Fibroblast of pulmonary artery (primary cell): Measurements from ENCODE around the gene SETD3.

Experiments used
- DNase-seq: peaks from one replicate; pipeline ENCODE4 v3.0.0-alpha.2; 2010; ENCODE audit warnings: low read depth
- H3K4me3 ChIP-seq: replicated peaks from 2 replicates; pipeline ENCODE4 v1.5.1; 2011; ENCODE audit warnings: low read depth, mild to moderate bottlenecking, control low read depth, low read length, moderate library complexity
- TF ChIP-seq, protein P1 (sequence below): IDR thresholded peaks from 2 replicates; pipeline ENCODE4 v1.5.1; 2011; ENCODE audit warnings: mild to moderate bottlenecking, control low read depth, low read length, inconsistent platforms; ENCODE audit errors: missing control alignments

SETD3 gene

DNA sequence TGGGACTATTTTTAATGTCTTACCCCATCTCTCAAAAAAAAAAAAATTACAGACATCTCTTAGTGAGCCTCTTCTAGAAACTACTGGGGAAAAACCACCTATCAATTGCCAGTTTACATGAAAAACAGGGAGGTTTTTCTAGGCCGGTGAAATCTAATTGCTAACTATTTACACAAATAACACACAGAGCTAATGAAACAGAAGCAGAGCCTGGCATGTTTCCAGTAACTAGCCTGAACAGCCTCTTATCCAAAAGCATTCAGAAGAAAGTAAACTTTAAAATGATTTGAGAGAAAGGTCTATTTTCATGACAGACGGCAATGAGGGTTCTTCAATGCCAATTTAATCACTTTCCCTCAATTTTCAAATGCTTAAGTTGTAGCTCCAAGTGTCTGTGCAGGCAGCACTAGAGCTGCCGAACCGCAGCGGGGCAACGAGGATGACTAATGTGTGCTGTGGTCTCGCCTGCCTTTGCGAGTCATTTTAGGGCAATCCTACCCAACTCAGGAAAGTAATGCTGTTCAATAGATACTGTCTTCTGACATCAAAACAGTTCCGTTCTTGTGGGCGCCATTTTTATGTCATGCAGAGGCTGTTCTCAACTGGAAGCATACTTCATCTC, 84.6 kb downstream of the SETD3 start:
- DNase-seq = peak; percentile 24
- H3K4me3 ChIP-seq = no peak overlapping the region
- TF ChIP-seq, protein P1, sequence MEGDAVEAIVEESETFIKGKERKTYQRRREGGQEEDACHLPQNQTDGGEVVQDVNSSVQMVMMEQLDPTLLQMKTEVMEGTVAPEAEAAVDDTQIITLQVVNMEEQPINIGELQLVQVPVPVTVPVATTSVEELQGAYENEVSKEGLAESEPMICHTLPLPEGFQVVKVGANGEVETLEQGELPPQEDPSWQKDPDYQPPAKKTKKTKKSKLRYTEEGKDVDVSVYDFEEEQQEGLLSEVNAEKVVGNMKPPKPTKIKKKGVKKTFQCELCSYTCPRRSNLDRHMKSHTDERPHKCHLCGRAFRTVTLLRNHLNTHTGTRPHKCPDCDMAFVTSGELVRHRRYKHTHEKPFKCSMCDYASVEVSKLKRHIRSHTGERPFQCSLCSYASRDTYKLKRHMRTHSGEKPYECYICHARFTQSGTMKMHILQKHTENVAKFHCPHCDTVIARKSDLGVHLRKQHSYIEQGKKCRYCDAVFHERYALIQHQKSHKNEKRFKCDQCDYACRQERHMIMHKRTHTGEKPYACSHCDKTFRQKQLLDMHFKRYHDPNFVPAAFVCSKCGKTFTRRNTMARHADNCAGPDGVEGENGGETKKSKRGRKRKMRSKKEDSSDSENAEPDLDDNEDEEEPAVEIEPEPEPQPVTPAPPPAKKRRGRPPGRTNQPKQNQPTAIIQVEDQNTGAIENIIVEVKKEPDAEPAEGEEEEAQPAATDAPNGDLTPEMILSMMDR = no peak

DNA sequence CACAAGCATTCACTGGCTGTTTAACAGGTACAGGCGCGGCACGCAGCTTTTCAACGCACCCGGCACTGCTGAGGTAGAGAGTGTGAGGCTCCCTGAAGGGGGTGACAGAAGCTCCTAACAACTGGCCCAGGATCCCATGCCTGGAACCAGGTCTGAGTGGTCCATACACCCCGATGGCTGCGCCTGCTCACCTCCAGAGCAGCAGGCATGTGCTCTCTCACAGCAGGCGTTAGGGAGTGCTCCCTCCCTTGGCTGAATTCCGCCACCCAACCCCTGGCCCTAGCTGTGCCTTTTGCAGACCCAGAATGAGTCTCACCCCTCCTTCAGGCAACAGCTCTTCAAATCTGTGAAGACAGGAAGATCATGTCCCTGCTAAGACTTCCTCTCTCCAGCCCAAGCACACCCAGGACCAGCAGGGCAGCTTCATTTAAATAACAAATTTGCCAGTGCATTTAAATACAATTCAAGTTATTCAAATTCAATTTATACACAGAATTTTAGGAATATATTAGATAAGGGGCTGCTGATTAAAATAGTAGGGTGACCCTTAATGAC, 86.0 kb downstream of the SETD3 start:
- H3K4me3 ChIP-seq = no peak overlapping the region
- TF ChIP-seq, protein P1 = no peak
- DNase-seq = no peak

DNA sequence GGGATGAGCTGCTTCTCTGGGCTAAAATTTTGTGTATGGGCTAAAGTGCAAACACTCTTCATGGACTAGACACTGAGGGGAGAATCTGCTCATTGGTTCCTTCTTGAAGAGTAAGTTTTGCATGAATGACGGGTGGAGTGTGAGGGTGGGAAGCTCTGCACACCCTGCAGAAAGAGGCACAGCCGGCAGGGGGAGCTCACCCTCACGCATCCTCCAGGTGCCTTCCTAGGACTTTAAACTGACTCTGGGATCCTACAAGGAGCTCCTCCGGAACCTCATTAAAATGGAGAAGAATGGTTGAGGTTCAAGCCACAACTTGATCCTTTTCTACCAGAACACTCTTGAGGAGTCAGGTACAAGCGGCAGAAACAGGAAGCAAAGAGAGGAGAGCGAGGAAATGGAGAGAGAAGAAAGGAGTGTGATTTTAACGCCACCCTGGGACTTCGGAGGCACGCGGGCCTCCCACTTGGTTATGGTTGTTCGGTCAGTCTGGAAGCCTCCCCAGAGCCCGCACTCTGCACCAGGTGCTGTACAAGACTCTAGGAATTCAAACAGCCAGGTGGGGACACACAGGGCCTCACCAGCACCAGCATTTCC, 87.5 kb downstream of the SETD3 start:
- peak; percentile 51 for DNase-seq
- no peak overlapping the region for H3K4me3 ChIP-seq
- TF ChIP-seq, protein P1 = peak; percentile 85

DNA sequence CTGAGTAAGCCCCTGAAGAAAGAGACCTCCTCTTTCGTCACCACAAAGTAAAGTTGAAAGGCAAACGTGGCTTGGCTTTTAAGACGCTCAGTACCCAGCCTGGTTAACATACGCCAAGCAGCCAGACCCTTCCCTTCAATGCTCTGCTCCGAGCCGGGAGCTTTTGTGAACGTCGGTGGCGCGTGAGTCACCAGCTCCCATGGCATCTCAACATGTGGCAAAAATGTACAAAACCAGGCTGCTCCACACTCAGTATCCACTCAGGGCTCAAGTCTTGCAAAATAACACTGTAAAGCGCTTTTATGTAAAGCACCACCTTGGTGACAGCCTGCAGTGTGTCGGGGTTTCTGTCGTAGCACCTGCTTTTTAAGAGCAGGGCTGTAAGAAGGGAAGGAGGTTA, 89.0 kb downstream of the SETD3 start:
- TF ChIP-seq, protein P1 = no peak
- no peak overlapping the region for H3K4me3 ChIP-seq
- peak; percentile 17 for DNase-seq

DNA sequence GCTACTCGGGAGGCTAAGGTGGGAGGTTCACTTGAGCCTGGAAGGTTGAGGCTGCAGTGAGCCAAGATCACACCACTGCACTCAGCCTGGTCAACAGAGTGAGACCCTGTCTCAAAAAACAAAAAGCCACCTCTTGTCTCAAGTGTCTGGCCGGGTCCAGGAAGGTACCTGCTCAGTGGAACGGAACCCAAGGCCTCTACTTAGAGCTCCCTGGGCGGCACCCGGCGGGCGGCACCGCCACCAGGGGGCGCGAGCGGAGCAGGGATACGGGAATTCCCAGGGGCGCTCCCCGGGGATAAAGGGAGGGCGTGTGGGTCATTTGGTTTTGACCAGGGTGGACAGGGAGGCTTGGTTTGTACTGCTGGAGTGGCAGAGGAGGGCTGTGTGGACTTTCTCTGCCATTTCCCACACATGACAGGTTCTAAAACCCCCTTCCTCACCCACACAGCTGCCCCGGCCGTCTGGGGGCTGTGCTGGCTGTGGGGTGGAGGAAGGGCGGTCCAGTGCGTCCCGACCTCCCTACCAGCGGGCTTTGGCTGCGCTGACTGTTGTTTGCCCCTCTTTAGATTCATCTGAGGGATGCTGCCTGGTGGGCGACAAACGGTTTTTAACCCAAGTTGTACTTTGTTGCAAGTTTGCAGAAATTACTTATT, 91.4 kb downstream of the SETD3 start:
- TF ChIP-seq, protein P1 = peak; percentile 77
- peak; percentile 35 for DNase-seq

DNA sequence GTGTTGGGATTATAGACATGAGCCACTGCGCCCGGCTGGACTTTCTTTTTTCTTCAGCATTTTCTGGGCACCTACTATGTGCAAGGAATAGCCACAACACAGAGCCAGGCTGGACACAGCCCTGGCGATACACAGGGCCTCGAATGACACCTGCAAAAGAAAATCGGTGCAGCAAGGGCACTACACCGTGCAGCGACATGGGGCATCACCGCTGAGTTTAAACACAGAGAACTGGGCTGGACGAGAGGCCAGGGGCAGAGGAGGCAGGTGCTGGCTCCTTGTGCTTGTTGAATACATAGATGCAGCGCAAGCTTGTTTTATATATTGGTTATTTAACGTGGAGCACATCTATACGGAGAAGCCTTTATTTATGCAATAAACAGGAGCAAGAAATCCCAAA, 92.4 kb downstream of the SETD3 start:
- no peak overlapping the region for H3K4me3 ChIP-seq
- TF ChIP-seq, protein P1 = no peak
- no peak for DNase-seq

More for the DNA sequence above, 91.4 kb downstream of the SETD3 start:
- H3K4me3 ChIP-seq = peak overlapping the region; percentile 5
